SU-DHL-6 (cell line): ENCODE measurements around the gene ANK3.

Experiments used
- H2AFZ ChIP-seq: fragments of 200-600 bp; sonication (generic); 2 replicates; pipeline ENCODE4 v1.6.1; 2014; ENCODE audit warnings: low read depth, mild to moderate bottlenecking, moderate library complexity, mixed read lengths, antibody characterized with exemption, low read length; ENCODE audit not compliant: severe bottlenecking
- H3F3A ChIP-seq: fragments of 200-600 bp; shearing (Covaris generic); 2 replicates; pipeline ENCODE4 v1.6.0; 2016; ENCODE audit warnings: antibody characterized with exemption, mild to moderate bottlenecking; ENCODE audit not compliant: insufficient read depth
- H3K27ac ChIP-seq: fragments of 200-600 bp; sonication (generic); 2 replicates; pipeline ENCODE4 v1.5.1; 2016; ENCODE audit warnings: low read depth, mild to moderate bottlenecking, low read length, moderate library complexity, mixed read lengths
- H3K27me3 ChIP-seq: fragments of 200-600 bp; sonication (generic), shearing (Covaris generic); 2 replicates; pipeline ENCODE4 v1.6.0; 2014; ENCODE audit warnings: mild to moderate bottlenecking, low read length
- H3K36me3 ChIP-seq: fragments of 200-600 bp; sonication (generic); 2 replicates; pipeline ENCODE4 v1.6.1; 2014; ENCODE audit warnings: mild to moderate bottlenecking, low read length, mixed read lengths
- H3K4me2 ChIP-seq: fragments of 300-600, 200-600 bp; shearing (Covaris generic), sonication (generic); 2 replicates; pipeline ENCODE4 v1.6.0; 2014; ENCODE audit warnings: low read length, low read depth, mild to moderate bottlenecking; ENCODE audit not compliant: poor library complexity, severe bottlenecking
- H3K4me3 ChIP-seq: fragments of 200-600 bp; sonication (generic); 2 replicates; pipeline ENCODE4 v1.5.1; 2014; ENCODE audit warnings: antibody characterized with exemption, low read length, mild to moderate bottlenecking, mixed read lengths; ENCODE audit not compliant: insufficient read depth, poor library complexity, severe bottlenecking
- H3K79me2 ChIP-seq: fragments of 200-600 bp; sonication (generic); 2 replicates; pipeline ENCODE4 v1.6.1; 2014; ENCODE audit warnings: mild to moderate bottlenecking, low read length, moderate library complexity; ENCODE audit not compliant: insufficient read depth
- H3K9ac ChIP-seq: fragments of 200-600 bp; sonication (generic); 2 replicates; pipeline ENCODE4 v1.7.0; 2014; ENCODE audit warnings: mild to moderate bottlenecking, low read length
- H3K9me2 ChIP-seq: fragments of 200-600 bp; sonication (generic); replicated peaks from 2 replicates; pipeline ENCODE4 v1.6.1; 2014; ENCODE audit warnings: low read length; ENCODE audit not compliant: insufficient read depth
- H3K9me3 ChIP-seq: fragments of 200-600 bp; sonication (generic); 2 replicates; pipeline ENCODE4 v1.6.1; 2014; ENCODE audit warnings: low read length, mixed read lengths; ENCODE audit not compliant: insufficient read depth
- H4K20me1 ChIP-seq: fragments of 200-600 bp; sonication (generic); 2 replicates; pipeline ENCODE4 v1.6.1; 2014; ENCODE audit warnings: low read depth, mild to moderate bottlenecking, antibody characterized with exemption, low read length, moderate library complexity, mixed read lengths
- CTCF ChIP-seq: fragments of 200-600 bp; sonication (generic); IDR thresholded peaks from one replicate; pipeline ENCODE4 v1.5.1; 2017; ENCODE audit warnings: antibody characterized with exemption, mild to moderate bottlenecking, low read length, moderate library complexity; ENCODE audit not compliant: insufficient read depth, poor library complexity, severe bottlenecking
- EZH2phosphoT487 ChIP-seq: fragments of 200-600 bp; sonication (generic), shearing (Covaris generic); conservative IDR thresholded peaks from 2 replicates; pipeline ENCODE4 v1.6.1; 2018; ENCODE audit warnings: mild to moderate bottlenecking, antibody characterized with exemption, low read length, moderate library complexity, mixed read lengths

Gene ANK3

GRCh38 chr10:60282771-60283353 lies 106.8 kb downstream of the ANK3 start:
- TF ChIP-seq EZH2phosphoT487 (no peak), CTCF (no peak)
- no peak overlapping the region for H3K4me3 ChIP-seq
- H3K4me2 ChIP-seq: peak overlapping the region; percentile 23
- no peak overlapping the region for H2AFZ ChIP-seq
- no peaks in the 10 kb centered on the region for H3K36me3 ChIP-seq
- no peaks in the 10 kb centered on the region for H4K20me1 ChIP-seq
- no peaks in the 10 kb centered on the region for H3K79me2 ChIP-seq
- no peak overlapping the region for H3K9ac ChIP-seq
- no peaks in the 10 kb centered on the region for H3K9me3 ChIP-seq
- H3K27me3 ChIP-seq: no peaks in the 10 kb centered on the region
- no peaks in the 10 kb centered on the region for H3K9me2 ChIP-seq
- H3F3A ChIP-seq: no peaks in the 10 kb centered on the region
- H3K27ac ChIP-seq: no peak overlapping the region

GRCh38 chr10:60281792-60282353 lies 107.8 kb downstream of the ANK3 start:
- H3F3A ChIP-seq: no peaks in the 10 kb centered on the region
- no peak overlapping the region for H3K27ac ChIP-seq
- no peak overlapping the region for H3K4me2 ChIP-seq
- H2AFZ ChIP-seq: no peak overlapping the region
- H4K20me1 ChIP-seq: no peaks in the 10 kb centered on the region
- no peak for TF ChIP-seq CTCF
- TF ChIP-seq EZH2phosphoT487: no peak
- H3K9me2 ChIP-seq: no peaks in the 10 kb centered on the region
- H3K27me3 ChIP-seq: no peaks in the 10 kb centered on the region
- no peak overlapping the region for H3K9ac ChIP-seq
- no peak overlapping the region for H3K4me3 ChIP-seq
- no peaks in the 10 kb centered on the region for H3K79me2 ChIP-seq
- H3K36me3 ChIP-seq: no peaks in the 10 kb centered on the region
- no peaks in the 10 kb centered on the region for H3K9me3 ChIP-seq

- Histone ChIP-seq H3K79me2 (no peaks in the 10 kb centered on the region), H3K9me3 (no peaks in the 10 kb centered on the region), H4K20me1 (no peaks in the 10 kb centered on the region), H3K27me3 (no peaks in the 10 kb centered on the region), H3F3A (no peaks in the 10 kb centered on the region), H3K9ac (no peak overlapping the region), H3K36me3 (no peaks in the 10 kb centered on the region), H3K4me2 (no peak overlapping the region), H2AFZ (no peak overlapping the region), H3K4me3 (no peak overlapping the region), H3K9me2 (no peaks in the 10 kb centered on the region), H3K27ac (no peak overlapping the region)
- TF ChIP-seq EZH2phosphoT487 (no peak), CTCF (no peak)
Observed at GRCh38 chr10:60281331-60281730, 108.3 kb downstream of the ANK3 start.
